ENCODE results near the gene GDI2.

- no peak for TF ChIP-seq POLR2A (IDR thresholded peaks at IDR 0.05)
- TF ChIP-seq CTCF (IDR thresholded peaks at IDR 0.05) = no peak
Measured at GRCh38 chr10:5856701-5857004, 43.4 kb upstream of the GDI2 start.

All from prostate gland (tissue), 2 donors.